ENCODE results near the gene FCN3.

The FCN3 gene

DNA sequence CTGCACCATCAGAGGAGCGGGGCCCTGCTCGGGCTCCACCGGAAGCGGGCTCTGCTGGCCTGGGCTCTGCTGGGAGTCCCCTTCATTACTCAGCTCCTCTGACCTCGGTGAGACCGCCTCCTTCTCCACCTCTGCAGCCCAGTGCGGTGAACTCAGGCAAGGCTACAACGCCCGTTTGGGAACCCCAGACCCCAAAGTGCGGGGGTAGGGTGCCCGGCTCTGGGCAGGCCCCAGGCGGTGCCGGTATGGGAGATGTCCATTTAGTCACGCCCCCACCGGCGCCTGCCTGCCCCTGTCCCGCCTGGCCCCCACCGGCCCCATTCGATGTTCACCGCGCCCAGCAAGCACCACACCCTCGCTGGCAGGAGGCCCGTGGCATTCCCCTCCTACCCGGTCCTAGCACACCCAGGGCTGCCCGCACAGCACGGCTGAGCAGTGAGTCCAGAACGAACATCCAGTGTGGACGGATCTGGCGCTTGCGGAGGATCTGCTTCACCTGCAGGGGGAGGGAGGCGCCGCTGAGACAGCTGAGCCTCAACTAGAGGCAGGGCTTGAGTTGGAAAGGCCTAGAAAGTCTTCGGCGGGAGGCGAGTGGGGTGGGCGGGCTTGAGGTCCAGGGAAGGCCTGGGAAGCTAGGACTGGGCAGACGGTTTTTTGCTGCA lies 17.9 kb downstream of the FCN3 start:
- peak; percentile 91 for DNase-seq

DNA sequence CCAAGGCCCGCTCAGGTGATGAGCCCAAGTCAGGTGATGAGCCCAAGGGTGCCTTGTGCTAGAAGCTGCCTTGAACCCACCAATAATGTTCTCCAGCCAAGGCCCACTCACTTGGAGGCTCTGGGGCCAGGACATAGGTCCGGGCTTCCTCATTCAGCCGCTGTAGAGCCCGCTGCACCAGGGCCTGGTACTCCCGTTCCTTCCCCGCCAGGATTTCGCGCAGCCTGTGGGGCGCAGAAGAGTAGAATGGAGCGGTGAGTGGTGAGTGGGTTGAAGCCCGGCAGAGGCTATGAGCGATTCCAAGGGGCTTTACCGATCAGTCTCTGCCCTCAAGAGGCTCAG lies 18.4 kb downstream of the FCN3 start:
- no peak for DNase-seq

DNA sequence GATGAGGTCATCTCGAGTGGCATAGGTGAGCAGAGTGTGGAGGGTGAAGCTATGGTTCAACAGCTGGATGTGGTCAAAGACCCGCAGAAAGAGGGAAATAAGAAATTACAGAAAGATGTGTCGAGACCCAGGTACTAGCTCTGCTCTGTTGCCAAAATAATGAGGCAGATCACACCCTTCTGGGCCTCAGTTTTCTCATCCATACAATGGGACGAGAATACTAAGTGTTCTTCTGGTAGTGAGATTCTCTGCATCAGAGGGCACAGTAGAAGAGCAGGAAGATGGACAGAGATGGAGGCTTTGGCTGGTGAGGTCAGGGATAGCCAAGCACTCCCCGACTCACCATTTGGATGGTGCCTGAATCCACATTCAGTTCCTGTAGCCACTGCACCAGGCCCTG lies 18.9 kb downstream of the FCN3 start:
- DNase-seq, result no peak

DNA sequence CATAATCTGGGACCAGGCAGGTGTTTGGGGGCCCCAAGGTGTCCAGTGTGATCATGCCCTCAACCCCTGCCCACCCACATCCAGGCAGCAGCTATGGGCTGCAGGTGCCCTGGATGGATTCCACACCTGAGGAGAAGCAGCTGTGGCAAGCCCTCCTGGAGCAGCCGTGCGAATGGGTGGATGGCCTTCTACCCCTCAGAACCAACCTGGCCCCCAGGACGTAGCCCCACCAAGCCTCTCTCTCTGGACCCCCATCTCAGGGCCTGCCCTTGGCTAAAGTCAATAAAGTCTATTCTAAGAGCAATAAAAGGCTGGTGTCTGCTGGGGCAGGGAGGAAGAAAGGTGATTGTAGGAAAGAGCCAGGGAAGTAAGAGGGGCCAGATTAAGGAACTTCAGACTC lies 21.0 kb downstream of the FCN3 start:
- no peak for DNase-seq

DNA sequence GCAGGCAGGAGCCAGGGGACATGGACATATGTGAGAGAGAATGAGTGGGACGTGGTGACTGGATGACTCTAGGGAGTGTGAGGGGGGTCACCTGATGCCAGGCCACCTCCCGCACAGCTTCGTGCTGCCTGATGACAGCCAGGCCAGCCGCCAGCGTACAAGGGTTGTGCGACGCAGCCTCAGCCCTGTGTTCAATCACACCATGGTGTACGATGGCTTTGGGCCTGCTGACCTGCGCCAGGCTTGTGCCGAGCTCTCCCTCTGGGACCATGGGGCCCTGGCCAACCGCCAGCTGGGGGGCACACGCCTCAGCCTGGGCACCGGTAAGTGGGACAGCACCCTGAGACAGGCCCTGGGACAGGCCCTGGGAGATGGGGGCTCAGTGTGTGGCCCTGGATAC lies 21.5 kb downstream of the FCN3 start:
- no peak for DNase-seq

DNA sequence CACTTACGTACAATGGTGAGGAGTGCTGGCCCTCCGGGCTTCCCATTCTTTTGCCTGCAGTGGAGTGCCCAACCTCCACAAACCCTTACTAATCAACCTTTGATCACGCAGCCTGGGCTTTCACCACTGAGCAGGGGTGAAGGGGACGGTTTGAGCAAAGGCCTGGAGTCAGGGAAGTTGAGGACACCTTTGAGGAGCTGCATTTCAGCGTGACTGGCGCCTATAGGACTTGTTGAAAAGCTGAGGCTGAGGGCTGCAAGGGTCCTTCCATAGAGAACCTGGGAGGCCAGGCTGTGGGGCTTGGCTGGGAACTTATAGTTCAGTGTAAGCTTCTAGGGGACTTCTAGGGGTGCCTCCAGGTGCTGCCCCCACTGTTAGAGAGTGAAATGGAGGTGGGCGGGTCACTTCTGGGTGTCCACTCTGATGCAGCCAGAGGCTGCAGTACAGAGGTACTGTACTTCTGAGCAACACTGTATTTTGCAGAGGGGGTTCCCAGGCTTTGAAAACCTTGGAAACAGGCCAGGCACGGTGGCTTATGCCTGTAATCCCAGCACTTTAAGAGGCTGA lies 23.0 kb downstream of the FCN3 start:
- DNase-seq, result no peak

DNA sequence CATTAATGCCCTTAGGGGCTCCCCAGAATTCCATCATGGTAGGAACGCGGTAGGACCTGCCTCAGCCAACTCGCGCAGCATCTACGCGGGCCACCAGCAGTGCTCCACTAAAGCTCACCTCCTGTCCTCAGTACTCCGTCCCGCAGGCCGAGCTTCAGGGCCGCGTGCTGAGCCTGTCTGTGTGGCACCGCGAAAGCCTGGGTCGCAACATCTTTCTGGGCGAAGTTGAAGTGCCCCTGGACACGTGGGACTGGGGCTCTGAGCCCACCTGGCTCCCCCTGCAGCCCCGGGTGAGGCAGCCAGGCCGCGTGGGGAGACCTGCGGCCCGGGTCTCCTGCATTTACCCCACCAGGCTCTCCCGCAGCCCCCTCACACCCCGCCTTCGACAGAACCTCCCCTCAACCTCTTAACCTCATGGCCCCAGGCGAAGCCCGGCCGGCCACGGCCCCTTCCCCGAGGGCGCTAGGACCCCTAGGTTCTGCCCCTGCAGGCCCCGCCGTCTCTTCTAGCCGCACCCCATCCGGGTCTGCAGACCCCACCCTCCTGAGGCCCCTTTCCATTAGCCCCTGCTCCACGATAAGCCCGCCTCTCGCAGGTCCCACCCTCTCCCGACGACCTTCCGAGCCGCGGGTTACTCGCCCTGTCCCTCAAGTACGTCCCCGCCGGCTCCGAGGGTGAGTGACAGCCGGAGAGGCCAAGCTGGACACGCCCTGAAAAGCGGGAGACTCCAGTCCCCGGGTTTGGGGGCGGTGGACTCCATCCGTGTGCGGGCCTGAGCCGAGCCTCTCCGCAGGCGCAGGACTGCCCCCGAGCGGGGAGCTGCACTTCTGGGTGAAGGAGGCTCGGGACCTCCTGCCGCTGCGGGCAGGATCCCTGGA lies 23.7 kb downstream of the FCN3 start:
- DNase-seq, result no peak

DNA sequence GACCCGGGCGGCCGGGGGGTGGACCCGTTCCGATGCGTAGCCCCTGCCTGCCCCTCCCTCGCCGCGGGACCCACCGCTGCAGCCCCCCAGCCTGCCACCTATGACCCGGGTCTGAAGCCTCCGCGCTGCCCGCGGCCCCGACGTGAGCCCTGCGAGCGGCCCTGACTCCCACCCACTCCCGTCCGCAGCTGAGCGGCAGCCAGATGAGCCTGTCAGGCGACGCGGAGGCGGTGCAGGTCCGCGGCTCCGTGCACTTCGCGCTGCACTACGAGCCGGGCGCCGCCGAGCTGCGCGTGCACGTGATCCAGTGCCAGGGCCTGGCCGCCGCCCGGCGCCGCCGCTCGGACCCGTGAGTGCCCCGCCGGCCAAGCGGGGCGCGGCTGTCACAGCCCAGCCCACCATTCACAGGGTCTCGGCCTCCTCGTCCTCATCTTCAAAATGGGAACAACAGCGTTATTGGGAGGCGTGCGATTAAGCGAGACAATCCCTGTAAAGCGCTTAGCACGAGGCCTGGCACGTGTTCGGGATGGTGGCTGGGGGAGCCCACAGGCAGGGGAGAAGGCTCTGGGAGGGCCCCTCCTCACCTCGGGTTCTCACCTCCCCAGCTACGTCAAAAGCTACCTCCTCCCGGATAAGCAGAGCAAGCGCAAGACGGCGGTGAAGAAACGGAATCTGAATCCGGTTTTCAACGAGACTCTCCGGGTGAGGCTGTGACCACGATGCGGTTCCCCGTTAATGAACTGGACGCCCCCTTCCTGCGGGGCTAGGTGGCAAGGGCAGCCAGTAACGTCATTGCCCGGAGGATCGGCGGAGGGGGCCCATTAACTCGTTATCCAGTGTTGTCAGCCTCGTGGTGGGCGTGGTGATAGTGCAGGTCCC lies 24.6 kb downstream of the FCN3 start:
- DNase-seq, result peak; percentile 63

DNA sequence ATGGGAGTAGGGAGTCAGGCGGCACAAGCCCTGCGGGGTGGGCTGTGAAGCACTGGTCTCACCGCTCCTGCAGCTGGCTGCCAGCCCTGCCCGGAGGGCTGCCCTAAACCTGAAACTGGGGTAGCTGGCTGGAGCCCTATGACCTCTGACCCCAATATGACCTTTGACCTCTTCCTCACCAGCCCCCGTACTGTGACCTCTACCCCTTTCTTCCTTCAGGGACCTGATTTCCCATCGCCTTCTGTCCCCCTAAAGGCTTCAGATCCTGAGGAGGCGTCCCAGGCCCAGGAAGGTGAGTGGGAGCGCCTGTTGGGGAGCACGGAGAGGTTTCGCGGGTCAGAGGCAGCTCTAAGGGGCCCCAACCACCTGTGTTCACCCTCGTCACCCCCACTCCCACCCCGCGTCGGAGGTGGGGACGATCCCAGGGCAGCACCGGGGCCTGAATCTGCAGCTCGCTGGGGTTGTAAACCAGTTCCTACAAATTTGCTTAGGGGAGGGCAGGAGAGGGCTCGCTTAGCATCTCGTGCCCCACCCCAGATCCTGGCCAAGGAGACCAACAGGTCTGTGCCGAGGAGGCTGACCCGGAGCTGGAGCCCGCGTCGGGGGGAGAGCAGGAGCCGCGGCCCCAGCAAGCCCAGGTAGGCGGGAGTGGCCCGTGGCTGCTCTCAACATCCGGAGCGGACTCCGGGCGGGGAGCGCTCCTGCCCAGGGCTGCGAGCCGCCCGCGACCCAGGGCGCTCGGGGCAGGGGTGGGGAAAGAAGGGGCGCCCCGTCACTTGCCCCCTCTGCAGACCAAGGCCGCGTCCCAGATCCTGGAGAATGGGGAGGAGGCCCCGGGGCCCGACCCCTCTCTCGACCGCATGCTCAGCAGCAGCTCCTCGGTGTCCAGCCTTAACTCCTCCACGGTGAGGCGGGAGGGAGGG lies 25.5 kb downstream of the FCN3 start:
- peak; percentile 66 for DNase-seq

DNA sequence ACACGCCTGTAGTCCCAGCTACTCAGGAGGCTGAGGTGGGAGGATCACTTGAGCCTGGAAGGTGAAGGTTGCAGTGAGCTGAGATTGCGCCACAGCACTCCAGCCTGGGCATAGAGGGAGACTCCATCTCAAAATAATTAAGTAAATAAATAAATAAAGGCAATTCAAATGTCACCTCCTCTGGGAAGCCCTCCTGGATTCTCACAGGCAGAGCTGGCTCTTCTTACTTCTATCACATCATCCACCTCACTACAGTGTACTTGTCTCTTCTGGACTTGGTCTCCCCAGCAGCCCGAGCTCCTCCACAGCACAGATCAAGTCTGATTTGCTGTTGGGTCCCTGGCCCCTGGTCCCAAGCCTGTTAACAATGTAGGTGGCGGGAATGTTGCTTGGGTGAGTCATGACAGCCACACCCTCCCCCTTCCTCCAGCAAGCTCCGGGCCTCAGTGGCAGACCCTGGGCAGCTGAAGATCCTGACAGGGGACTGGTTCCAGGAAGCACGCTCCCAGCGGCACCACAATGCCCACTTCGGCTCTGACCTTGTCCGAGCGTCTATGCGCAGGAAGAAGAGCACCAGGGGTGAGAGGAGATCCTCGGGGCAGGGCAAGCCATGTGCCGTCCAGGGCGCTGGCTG lies 27.5 kb downstream of the FCN3 start:
- no peak for DNase-seq

DNA sequence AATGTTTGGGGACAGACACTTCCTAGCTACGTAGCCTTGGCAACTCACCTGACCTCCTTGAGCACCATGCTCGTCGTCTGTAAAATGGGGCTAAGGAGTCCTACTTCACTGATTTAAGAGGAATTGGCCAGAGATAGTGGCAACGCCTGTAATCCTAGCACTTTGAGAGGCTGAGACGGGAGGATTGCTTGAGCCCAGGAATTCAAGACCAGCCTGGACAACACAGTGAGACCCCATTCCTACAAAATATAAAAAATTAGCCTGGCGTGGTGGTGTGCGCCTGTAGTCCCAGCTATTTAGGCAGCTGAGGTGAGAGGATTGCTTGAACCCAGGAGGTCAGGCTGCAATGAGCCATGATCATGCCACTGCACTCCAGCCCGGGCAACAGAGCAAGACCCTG lies 28.3 kb downstream of the FCN3 start:
- DNase-seq, result no peak

DNA sequence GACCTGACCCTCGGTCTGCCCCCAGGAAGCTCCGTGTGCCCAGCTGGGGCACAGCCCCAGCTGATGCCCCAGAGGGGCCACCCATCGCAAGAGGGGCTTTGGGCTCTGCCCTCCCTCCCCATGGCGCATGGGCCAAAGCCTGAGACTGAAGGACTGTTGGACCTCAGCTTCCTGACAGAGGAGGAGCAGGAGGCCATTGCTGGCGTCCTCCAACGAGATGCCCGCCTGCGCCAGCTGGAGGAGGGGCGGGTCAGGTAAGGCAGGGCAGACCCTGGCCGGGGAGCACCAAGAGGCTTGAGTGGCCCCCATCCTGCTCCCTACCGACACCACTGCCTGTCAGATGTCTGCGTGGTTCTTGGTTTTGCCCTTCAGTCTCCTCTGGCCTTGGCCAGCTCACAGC lies 29.4 kb downstream of the FCN3 start:
- DNase-seq, result no peak

DNA sequence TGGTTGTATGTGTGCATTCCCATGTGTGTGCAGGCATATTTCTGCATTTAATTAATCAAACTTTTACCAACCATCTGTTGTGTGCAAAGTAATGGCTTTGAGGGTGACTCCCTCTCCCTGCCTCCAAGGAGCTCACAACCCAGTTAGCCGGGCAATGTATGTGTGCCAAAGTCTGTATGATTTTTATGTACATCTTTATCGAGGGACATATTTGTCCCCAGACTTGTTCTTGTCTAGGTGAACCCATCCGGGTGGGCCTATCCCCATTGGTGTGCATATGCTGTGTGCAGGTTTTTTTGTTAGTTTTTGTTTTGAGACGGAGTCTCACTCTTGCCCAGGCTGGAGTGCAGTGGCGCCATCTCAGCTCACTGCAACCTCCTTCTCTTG lies 31.0 kb downstream of the FCN3 start:
- DNase-seq, result no peak

DNA sequence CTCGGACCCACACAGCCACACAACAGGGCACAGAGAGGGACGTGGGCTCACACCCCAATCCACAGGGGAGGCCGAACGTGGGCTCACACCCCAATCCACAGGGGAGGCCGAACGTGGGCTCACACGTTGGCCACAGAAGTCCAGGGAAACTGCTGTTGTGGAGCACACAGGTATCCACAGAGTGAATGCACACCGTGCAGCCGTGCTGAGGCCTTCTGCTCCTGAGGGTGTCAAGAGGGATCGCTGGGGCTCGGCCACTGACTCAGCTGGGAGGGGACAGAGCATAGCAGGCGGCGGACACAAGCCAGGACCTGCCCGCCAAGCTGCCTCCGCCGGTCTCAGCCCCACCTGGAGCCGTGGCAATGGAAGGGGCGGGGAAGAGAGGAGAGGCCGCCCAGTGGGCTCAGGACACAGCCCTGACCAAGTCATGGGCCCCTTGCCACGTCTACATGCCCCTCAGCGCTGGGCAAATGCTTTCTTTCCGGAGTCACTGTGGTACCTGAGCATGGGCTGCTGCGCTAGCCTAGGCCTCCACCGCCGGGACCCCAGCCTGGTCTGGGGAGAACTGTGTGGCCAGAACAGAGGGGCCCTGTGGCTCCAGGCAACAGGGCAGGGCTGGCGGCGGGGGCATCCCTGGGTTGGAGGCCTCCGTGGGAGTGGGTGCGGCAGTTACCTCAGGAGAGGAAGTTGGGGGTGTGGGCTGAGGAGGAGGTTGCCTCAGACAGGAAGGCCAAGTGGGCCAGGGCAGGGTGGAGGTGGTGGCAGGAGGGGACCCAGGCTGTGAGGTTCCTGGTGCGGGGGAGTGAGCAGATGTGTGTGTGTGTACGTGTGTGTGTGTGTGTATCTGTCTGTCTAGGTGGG lies 31.6 kb downstream of the FCN3 start:
- DNase-seq, result no peak

DNA sequence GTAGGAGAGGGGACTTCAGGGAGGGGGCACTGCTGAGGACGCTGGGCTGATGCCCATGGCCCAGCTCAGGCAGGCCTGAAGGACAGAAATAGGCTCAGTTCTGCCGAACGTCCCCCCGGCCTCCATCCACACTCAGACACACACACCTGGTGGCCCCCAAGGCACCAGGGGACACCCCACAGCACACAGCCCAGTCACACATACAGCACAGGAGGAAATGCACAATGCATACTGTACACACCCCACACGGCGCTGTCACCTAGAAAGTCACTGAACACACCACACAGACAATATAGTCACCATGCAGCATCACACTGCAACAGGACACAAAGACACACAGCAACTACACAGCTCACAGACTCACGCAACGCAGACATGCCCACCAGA lies 32.2 kb downstream of the FCN3 start:
- no peak for DNase-seq

DNA sequence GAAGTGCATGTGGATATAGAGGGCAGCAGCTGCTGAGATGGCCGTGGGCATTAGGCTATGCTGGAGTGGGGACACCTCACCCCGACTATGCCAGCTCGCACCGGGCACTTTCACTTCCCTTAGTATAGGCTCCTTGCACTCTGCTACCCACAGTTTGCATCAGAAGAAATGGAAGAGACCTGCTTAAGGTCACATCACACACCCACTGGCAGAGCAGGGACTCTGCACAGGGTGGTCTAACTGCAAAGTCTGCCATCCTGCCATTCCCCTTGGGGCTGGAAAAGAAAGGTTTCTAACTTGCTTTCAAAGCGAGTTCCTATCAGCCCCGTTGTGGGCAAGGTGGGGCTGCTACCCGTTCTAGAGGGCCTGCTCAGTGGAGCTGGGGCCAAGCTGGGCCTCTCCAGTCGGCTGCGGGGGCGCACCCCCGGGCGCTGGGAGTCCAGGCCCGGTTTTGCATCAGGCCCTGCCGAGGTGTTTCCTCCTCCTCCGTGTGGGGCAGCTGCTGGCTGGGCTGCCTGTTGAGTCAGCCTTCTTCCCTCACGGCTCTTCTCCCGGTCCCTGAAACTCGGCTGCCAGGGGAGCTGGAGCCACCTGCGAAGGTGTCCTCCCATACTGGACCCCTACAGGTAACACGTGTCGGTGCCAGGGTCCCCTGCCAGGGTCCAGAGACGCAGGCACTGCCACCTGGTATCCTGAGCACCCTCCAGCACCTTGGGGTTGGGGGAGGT lies 32.9 kb downstream of the FCN3 start, which contains the start of gene SYTL1:
Gene SYTL1, plus strand, starts transcription at position 498 of the 728 bp plus-strand sequence. CDS start 3,313 bp downstream, outside the sequence.
- peak; percentile 78 for DNase-seq

DNA sequence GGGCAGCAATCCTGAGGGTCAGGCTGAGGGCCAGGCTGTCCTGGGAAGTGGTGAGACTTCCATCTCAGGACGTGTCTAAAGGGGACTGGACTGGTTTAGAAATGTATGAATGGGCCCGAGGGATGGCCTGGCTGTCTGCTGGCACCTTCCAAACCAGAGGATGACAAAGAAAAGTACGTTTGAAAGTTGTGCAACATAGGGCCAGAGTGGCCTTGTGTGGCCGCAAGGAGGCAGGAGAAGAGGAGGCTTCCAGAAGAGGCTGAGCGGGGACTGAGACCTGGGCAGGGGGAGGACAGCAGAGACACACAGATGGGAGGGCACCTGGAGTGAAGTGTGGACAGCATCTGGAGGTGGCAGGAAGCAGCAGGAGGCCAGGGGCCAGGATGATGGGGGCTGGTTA lies 35.4 kb downstream of the FCN3 start:
- DNase-seq, result no peak

DNA sequence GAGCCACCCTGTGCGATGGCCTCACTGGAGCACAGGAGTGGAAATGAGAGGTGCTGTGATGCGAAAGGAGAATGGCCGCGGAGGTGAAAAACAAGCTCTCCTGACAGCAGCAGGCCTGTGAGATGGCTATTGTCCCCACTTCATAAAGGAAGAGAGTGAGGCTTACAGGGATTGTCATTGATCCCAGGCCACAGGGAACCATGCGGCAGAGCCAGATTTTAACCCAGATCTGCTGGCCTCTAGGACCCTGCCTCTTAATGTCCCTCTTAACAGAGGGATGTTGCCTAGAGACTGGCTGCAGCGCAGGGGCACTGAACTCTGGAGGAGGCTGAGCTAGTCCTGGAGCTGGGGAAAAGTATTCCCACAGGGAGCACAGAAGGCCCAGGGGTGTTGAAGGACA lies 35.9 kb downstream of the FCN3 start:
- no peak for DNase-seq

DNA sequence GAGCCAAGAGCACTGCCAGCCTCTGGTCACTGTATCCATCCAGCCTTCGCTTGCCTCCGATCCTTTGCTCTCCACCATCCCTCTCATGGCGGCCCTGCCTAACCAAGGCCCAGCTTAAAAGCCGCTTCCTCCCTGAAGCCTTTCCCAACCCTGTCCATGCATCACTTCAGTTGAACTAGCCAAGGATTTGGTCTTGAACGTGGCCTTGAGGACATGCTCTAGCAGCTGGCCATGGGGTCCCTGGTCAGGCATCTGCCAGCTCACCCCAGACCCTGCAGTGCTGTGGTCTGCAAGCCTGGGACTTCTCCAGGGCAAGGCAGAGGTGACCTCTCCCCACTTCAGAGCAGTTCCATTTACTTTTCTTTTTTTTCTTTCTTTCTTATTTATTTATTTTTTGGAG lies 37.9 kb downstream of the FCN3 start:
- no peak for DNase-seq
